CD8-positive, alpha-beta memory T cell (primary cell): Measurements from ENCODE around the gene TCHP. TPM values are rescaled to one million over a fixed set of nuclear protein-coding genes. Genes with fewer than 3 reads are reported as not detected.
A peak's percentile ranks its signal among the peaks of the same experiment; 100 is the strongest.

Experiments
- CTCF ChIA-PET: fragments of 350-600 bp; sonication (Branson Sonifier 250); formaldehyde crosslinking; loops from one replicate; lab custom pipeline; 2021; ENCODE audit warnings: antibody characterized with exemption; lab: Charles Lee
- POLR2A ChIA-PET: fragments of 350-600 bp; sonication (Branson Sonifier 250); formaldehyde crosslinking; loops from one replicate; lab custom pipeline; 2021; ENCODE audit warnings: antibody characterized with exemption; lab: Charles Lee
- DNase-seq, 5 donors: peaks; one replicate each; pipeline versions ENCODE4 v3.0.0 to v3.0.0-alpha.2; 2020 to 2022; ENCODE audit warnings: mixed read lengths in 1 of 5
- H3K27ac ChIP-seq: one replicate; pipeline ENCODE4 v1.7.0; 2013; ENCODE audit warnings: low read depth, mild to moderate bottlenecking, low read length, moderate library complexity
- H3K27me3 ChIP-seq: 2 replicates; pipeline ENCODE4 v1.7.0; 2013; ENCODE audit warnings: low read length, mild to moderate bottlenecking; ENCODE audit not compliant: insufficient read depth, poor library complexity, severe bottlenecking
- H3K36me3 ChIP-seq: 2 replicates; pipeline ENCODE4 v1.7.0; 2013; ENCODE audit warnings: mild to moderate bottlenecking, low read length, moderate library complexity; ENCODE audit not compliant: insufficient read depth
- H3K4me1 ChIP-seq: 2 replicates; pipeline ENCODE4 v1.7.0; 2013; ENCODE audit warnings: mild to moderate bottlenecking, low read length, moderate library complexity; ENCODE audit not compliant: insufficient read depth
- H3K4me3 ChIP-seq: 2 replicates; pipeline ENCODE4 v1.7.0; 2013; ENCODE audit warnings: mild to moderate bottlenecking, low read length
- H3K9me3 ChIP-seq: 2 replicates; pipeline ENCODE4 v1.7.0; 2013; ENCODE audit warnings: mild to moderate bottlenecking, low read length
- H3K27ac Mint-ChIP-seq, 8 donors: one replicate each; pipeline ENCODE4 v1.8.0; 2020 to 2021; ENCODE audit warnings: mixed read lengths in 8 of 8, mild to moderate bottlenecking in 6 of 8, inconsistent platforms in 3 of 8, moderate library complexity in 3 of 8
- H3K27me3 Mint-ChIP-seq, 2 donors: one replicate each; pipeline ENCODE4 v1.8.0; 2020 to 2021; ENCODE audit warnings: mixed read lengths in 2 of 2, mild to moderate bottlenecking in 1 of 2, moderate library complexity in 1 of 2
- H3K36me3 Mint-ChIP-seq, 3 donors: one replicate each; pipeline ENCODE4 v1.8.0; 2020 to 2021; ENCODE audit warnings: mixed read lengths in 3 of 3, inconsistent platforms in 1 of 3, mild to moderate bottlenecking in 1 of 3
- H3K4me1 Mint-ChIP-seq, 3 donors: one replicate each; pipeline ENCODE4 v1.8.0; 2020 to 2021; ENCODE audit warnings: mixed read lengths in 3 of 3, inconsistent platforms in 1 of 3, mild to moderate bottlenecking in 1 of 3
- H3K4me3 Mint-ChIP-seq, 7 donors: one replicate each; pipeline ENCODE4 v1.8.0; 2020 to 2021; ENCODE audit warnings: mixed read lengths in 7 of 7, mild to moderate bottlenecking in 6 of 7, moderate library complexity in 4 of 7, inconsistent platforms in 2 of 7
- H3K9me3 Mint-ChIP-seq, 5 donors: one replicate each; pipeline ENCODE4 v1.8.0; 2020 to 2022; ENCODE audit warnings: mixed read lengths in 5 of 5, mild to moderate bottlenecking in 3 of 5, moderate library complexity in 2 of 5, inconsistent platforms in 1 of 5
- polyA plus RNA-seq: library from polyadenylated mRNA; unstranded; fragments of 300-500 nt; fragmentation: Illumina TruSeq; gene quantifications from one replicate; pipeline ENCODE4 v1.2.3, GENCODE V29; 2021
- total RNA-seq, 2 experiments: library from RNA; stranded (reverse); gene quantifications; one replicate each; pipeline ENCODE4 v1.2.3, GENCODE V29; 2021

Gene TCHP
- total and polyA plus RNA-seq, 3 experiments from 2014 or later: 18.6 to 28.3 (median 27.7) TPM

DNA sequence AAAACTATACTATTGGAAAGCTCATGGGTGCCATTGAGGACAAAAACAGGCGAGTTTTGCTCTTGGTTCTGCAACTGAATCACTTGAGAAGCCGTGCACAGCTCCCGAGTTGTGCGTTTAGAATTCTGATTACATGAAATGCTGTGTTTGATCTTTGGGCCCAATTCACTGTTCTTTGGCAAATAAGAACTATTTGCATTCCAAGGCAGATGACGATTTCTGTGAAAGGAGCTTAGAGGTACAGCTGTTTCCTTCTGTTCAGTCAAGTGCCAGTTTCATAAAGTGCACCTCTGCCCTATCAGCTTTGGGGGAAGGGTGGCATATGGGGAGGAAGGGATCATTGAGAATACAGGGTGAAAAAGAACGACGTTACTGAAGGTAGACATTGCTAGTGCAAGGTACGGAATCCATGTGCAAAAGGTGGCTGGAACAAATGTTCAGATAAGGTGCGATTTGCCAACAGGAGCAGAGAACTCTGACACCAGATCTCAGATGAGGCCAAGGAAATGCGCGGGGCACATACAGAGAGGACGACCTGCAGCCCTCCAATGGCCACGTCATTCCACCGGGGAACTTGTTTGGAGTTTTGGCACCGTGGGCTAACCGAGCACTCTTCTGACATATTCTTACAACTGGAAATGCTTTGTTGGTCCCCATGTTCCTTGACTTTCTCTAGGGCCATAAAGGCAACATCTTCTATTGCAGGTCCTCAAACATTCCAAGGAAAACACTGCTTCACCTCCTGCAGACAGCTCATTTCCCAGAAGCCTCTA lies 30.1 kb downstream of the TCHP start:
- H3K36me3 ChIP-seq: peaks cover 39% of the 10 kb centered on the region
- ChIA-PET CTCF (interaction anchor here (1.1 to 1.7 kb wide), 2 partner anchors 10 to 50 kb away, joined by 3 read pairs; no protein-coding TSS in a partner anchor), POLR2A (no interaction called here)
- Mint-ChIP-seq H3K4me1 (peaks cover 0 to 3% (median 3%) of the 10 kb centered on the region in 3 donors), H3K9me3 (no peaks in the 10 kb centered on the region), H3K27ac (peak overlapping the region in 4 of 8 donors; percentile 17 to 76 (median 40)), H3K36me3 (peaks cover 5 to 60% (median 16%) of the 10 kb centered on the region in 3 donors), H3K4me3 (no peak overlapping the region), H3K27me3 (peaks cover 0 to 2% of the 10 kb centered on the region in 2 donors)
- H3K4me3 ChIP-seq: no peak overlapping the region
- H3K4me1 ChIP-seq: no peaks in the 10 kb centered on the region
- no peak overlapping the region for H3K27ac ChIP-seq
- H3K9me3 ChIP-seq: no peaks in the 10 kb centered on the region
- no peaks in the 10 kb centered on the region for H3K27me3 ChIP-seq
- no peak for DNase-seq

DNA sequence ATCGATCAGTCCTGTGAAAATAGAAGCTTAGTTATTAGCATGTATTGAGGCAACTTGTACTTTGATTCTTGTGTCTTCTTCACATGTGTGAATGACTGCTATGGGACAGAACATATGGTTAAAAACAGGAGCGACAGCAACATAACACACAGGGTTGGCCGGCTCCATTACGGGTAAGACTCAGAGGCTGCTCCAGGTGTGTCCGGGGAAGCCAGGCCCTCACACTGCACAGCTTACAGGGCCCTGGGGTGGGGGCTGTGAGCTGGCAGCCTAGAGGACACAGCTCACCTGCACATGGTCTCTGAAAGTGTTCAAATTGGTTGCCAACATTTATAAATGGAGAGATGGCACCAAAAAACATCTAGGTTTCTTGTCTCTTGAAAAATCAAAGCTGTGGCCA lies 31.1 kb downstream of the TCHP start:
- Mint-ChIP-seq H3K4me1 (peaks cover 0 to 3% (median 3%) of the 10 kb centered on the region in 3 donors), H3K27me3 (peaks cover 0 to 2% of the 10 kb centered on the region in 2 donors), H3K4me3 (no peak overlapping the region), H3K9me3 (no peaks in the 10 kb centered on the region), H3K36me3 (peaks cover 8 to 68% (median 20%) of the 10 kb centered on the region in 3 donors), H3K27ac (peak overlapping the region in 1 of 8 donors; percentile 42)
- ChIA-PET CTCF (interaction anchor here (1.1 to 1.7 kb wide), 3 partner anchors 9 to 49 kb away, joined by 3 read pairs; no protein-coding TSS in a partner anchor), POLR2A (no interaction called here)
- Histone ChIP-seq H3K9me3 (no peaks in the 10 kb centered on the region), H3K27ac (no peak overlapping the region), H3K4me3 (no peak overlapping the region), H3K36me3 (peaks cover 43% of the 10 kb centered on the region), H3K27me3 (no peaks in the 10 kb centered on the region), H3K4me1 (no peaks in the 10 kb centered on the region)
- no peak for DNase-seq

DNA sequence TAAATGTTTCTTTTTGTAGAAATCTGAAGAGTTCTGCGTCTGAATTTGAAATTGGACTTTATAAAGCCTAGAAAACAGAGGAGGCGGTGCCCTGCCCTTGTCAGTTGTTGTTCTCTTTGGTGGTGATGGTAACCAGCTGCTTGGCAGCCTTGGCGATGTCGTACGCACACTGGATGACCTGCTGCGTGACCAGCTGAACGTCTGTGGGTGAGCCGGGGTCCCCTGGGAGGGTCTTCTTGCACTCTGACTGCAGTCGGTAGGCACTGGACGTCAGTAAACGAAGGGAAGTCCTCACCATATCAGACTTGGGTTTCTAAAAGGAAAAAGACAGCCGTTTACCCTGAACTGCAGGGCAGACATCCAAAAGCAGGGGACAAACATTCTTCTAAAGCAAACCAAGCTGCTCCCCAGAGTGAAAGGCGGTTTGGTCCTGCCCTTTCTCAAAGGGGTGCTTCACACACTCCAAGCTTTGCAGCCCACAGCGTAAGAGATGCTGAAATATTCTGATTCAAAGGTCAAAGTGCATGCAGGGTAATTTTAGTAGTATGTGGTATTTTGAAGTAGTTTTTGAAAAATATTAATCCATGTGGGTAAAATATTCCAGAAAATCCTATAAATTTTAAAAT lies 32.9 kb downstream of the TCHP start:
- Mint-ChIP-seq H3K36me3 (peaks cover 8 to 83% (median 20%) of the 10 kb centered on the region in 3 donors), H3K4me1 (no peaks in the 10 kb centered on the region), H3K9me3 (no peaks in the 10 kb centered on the region), H3K27ac (no peak overlapping the region), H3K27me3 (peaks cover 0 to 2% of the 10 kb centered on the region in 2 donors), H3K4me3 (no peak overlapping the region)
- no peaks in the 10 kb centered on the region for H3K4me1 ChIP-seq
- CTCF ChIA-PET: no interaction called here
- POLR2A ChIA-PET: no interaction called here
- peaks cover 53% of the 10 kb centered on the region for H3K36me3 ChIP-seq
- no peak for DNase-seq
- no peaks in the 10 kb centered on the region for H3K9me3 ChIP-seq
- H3K27me3 ChIP-seq: no peaks in the 10 kb centered on the region
- no peak overlapping the region for H3K4me3 ChIP-seq
- no peak overlapping the region for H3K27ac ChIP-seq

DNA sequence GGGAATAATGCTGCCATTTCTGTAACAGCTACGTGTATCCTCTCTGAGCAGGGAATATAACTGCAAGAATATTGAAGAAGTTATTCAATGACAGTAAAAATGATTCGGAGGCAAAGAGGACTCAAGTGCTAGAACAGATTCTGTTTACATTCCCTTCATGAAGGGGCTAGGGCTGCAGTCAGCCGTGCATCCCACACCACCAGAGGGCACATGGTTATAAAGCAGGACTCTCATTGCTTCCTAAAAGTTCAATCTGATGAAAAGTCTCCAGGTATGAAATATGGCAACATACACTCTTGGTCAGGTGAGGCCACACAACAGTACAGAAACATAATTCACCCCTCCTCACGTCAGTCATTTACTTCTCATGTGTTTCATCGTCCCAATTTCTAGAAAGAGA lies 34.0 kb downstream of the TCHP start:
- Histone ChIP-seq H3K27me3 (no peaks in the 10 kb centered on the region), H3K9me3 (no peaks in the 10 kb centered on the region), H3K4me3 (no peak overlapping the region), H3K27ac (no peak overlapping the region), H3K36me3 (peaks cover 63% of the 10 kb centered on the region), H3K4me1 (no peaks in the 10 kb centered on the region)
- POLR2A ChIA-PET: no interaction called here
- H3K27me3 Mint-ChIP-seq: peaks cover 0 to 2% of the 10 kb centered on the region in 2 donors
- H3K36me3 Mint-ChIP-seq: peaks cover 11 to 89% (median 20%) of the 10 kb centered on the region in 3 donors
- no peaks in the 10 kb centered on the region for H3K9me3 Mint-ChIP-seq
- no peaks in the 10 kb centered on the region for H3K4me1 Mint-ChIP-seq
- CTCF ChIA-PET: no interaction called here
- no peak overlapping the region for H3K4me3 Mint-ChIP-seq
- H3K27ac Mint-ChIP-seq: peak overlapping the region in 1 of 8 donors; percentile 84
- DNase-seq: no peak

DNA sequence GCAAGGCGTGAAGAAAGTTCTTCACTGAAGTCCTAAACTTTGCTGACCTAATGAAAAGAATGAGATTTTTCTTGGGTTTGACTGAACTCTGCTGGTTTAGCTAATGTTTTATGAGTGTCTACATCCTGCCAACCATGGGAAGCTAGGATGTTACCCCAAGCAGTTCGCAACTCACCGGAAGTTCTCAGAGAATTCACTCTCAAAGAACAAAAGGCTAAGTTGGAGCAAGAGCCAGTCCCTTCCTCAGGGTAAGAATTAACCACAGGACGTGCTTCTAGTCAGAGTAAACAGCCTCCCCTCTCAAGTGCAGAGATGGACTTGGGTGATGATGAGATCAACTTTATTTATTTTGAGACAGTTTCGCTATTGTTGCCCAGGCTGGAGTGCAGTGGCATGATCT lies 37.3 kb downstream of the TCHP start:
- H3K27ac ChIP-seq: no peak overlapping the region
- no peaks in the 10 kb centered on the region for H3K9me3 ChIP-seq
- no peaks in the 10 kb centered on the region for H3K9me3 Mint-ChIP-seq
- H3K4me1 Mint-ChIP-seq: peaks cover 0 to 4% (median 0%) of the 10 kb centered on the region in 3 donors
- H3K4me3 Mint-ChIP-seq: no peak overlapping the region
- ChIA-PET CTCF (no interaction called here), POLR2A (no interaction called here)
- no peak overlapping the region for H3K4me3 ChIP-seq
- peak overlapping the region in 1 of 8 donors; percentile 15 for H3K27ac Mint-ChIP-seq
- H3K27me3 ChIP-seq: no peaks in the 10 kb centered on the region
- H3K27me3 Mint-ChIP-seq: no peaks in the 10 kb centered on the region
- H3K36me3 Mint-ChIP-seq: peaks cover 10 to 75% (median 11%) of the 10 kb centered on the region in 3 donors
- no peak for DNase-seq
- no peaks in the 10 kb centered on the region for H3K4me1 ChIP-seq
- H3K36me3 ChIP-seq: peaks cover 42% of the 10 kb centered on the region

DNA sequence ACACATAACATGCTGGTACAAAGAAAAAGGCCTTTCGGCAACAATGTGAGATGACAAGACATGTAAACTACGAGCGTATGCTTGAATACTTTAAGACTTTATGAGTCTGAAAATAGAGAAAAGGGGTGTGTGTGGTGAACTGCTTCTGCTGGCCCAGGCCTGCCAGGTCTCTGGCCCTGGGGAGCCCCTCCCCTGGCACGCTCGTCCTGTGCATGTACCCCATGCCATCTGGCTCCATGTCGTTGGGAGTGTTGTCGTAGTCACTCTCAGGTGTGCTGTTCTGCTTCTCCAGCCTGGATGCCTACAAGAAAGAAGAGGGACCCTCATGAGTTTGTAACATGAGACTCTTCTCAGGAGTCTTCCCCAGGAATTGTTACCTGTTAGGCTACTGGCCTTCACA lies 38.9 kb downstream of the TCHP start:
- H3K4me3 ChIP-seq: no peak overlapping the region
- H3K27me3 ChIP-seq: no peaks in the 10 kb centered on the region
- DNase-seq: no peak
- POLR2A ChIA-PET: no interaction called here
- H3K36me3 ChIP-seq: peaks cover 30% of the 10 kb centered on the region
- H3K4me1 ChIP-seq: no peaks in the 10 kb centered on the region
- Mint-ChIP-seq H3K36me3 (peaks cover 6 to 69% (median 9%) of the 10 kb centered on the region in 3 donors), H3K4me3 (no peak overlapping the region), H3K9me3 (no peaks in the 10 kb centered on the region), H3K27ac (peak overlapping the region in 3 of 8 donors; percentile 44 to 63 (median 51)), H3K4me1 (peaks cover 0 to 4% (median 0%) of the 10 kb centered on the region in 3 donors), H3K27me3 (no peaks in the 10 kb centered on the region)
- H3K27ac ChIP-seq: no peak overlapping the region
- H3K9me3 ChIP-seq: no peaks in the 10 kb centered on the region
- CTCF ChIA-PET: no interaction called here

DNA sequence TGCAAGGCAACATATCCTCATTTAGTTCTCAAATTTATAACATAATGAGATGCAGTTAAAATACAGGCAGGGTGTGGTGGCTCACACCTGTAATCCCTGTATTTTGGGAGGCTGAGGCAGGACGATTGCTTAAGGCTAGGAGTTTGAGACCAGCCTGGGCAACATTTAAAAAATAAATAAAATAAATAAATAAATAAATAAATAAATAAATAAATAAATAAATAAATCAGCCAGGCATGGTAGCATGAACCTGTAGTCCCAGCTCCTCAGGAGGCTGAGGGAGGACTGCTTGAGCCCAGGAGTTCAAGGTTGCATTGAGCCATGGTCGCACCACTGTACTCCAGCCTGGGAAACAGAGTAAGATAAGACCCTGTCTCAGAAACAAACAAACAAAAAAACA lies 39.4 kb downstream of the TCHP start:
- no peaks in the 10 kb centered on the region for H3K9me3 ChIP-seq
- Mint-ChIP-seq H3K27ac (peak overlapping the region in 5 of 8 donors; percentile 6 to 60 (median 37)), H3K4me1 (peaks cover 0 to 4% (median under 1%) of the 10 kb centered on the region in 3 donors), H3K36me3 (peaks cover 4 to 67% (median 6%) of the 10 kb centered on the region in 3 donors), H3K27me3 (no peaks in the 10 kb centered on the region), H3K4me3 (no peak overlapping the region), H3K9me3 (no peaks in the 10 kb centered on the region)
- CTCF ChIA-PET: no interaction called here
- H3K27me3 ChIP-seq: no peaks in the 10 kb centered on the region
- H3K36me3 ChIP-seq: peaks cover 25% of the 10 kb centered on the region
- POLR2A ChIA-PET: no interaction called here
- no peak overlapping the region for H3K4me3 ChIP-seq
- no peak for DNase-seq
- no peak overlapping the region for H3K27ac ChIP-seq
- no peaks in the 10 kb centered on the region for H3K4me1 ChIP-seq
